ENCODE results near the gene GLIS1.
"Not testable (repeated sequence)": the region's sequence is repeated elsewhere in the genome, so short reads cannot be mapped to it uniquely, and the experiment has no call there.

GLIS1 gene

GRCh38 chr1:53765657-53766056 lies 26.7 kb upstream of the GLIS1 start:
- no peak overlapping the region for H3K27ac ChIP-seq (ENCODE audit: insufficient read depth, low read length, poor library complexity, severe bottlenecking)
- no peaks in the 10 kb centered on the region for H3K4me1 ChIP-seq (ENCODE audit: control insufficient read depth, insufficient read depth, low read length, poor library complexity, severe bottlenecking)
- no peak overlapping the region for H3K4me3 ChIP-seq (ENCODE audit: insufficient read depth, low read depth, low read length, poor library complexity, severe bottlenecking)
- no peaks in the 10 kb centered on the region for H3K27me3 ChIP-seq (replicated peaks; ENCODE audit: control insufficient read depth, insufficient read depth, low read length, poor library complexity, severe bottlenecking)
- no peak for DNase-seq
- peaks cover 4% of the 10 kb centered on the region for H3K36me3 ChIP-seq (ENCODE audit: control insufficient read depth, insufficient read depth, low read length)
- no peaks in the 10 kb centered on the region for H3K9me3 ChIP-seq (ENCODE audit: control insufficient read depth, low read length)

- H3K27ac ChIP-seq (ENCODE audit: insufficient read depth, low read length, poor library complexity, severe bottlenecking), result no peak overlapping the region
- H3K9me3 ChIP-seq (ENCODE audit: control insufficient read depth, low read length), result no peaks in the 10 kb centered on the region
- no peak for DNase-seq
- no peaks in the 10 kb centered on the region for H3K4me1 ChIP-seq (ENCODE audit: control insufficient read depth, insufficient read depth, low read length, poor library complexity, severe bottlenecking)
- H3K4me3 ChIP-seq (ENCODE audit: insufficient read depth, low read depth, low read length, poor library complexity, severe bottlenecking), result no peak overlapping the region
- peaks cover 4% of the 10 kb centered on the region for H3K36me3 ChIP-seq (ENCODE audit: control insufficient read depth, insufficient read depth, low read length)
- no peaks in the 10 kb centered on the region for H3K27me3 ChIP-seq (replicated peaks; ENCODE audit: control insufficient read depth, insufficient read depth, low read length, poor library complexity, severe bottlenecking)
Observed at GRCh38 chr1:53763911-53764310, 24.9 kb upstream of the GLIS1 start.

- Histone ChIP-seq H3K4me3 (ENCODE audit: insufficient read depth, low read depth, low read length, poor library complexity, severe bottlenecking) (no peak overlapping the region), H3K4me1 (ENCODE audit: control insufficient read depth, insufficient read depth, low read length, poor library complexity, severe bottlenecking) (no peaks in the 10 kb centered on the region), H3K27ac (ENCODE audit: insufficient read depth, low read length, poor library complexity, severe bottlenecking) (no peak overlapping the region), H3K9me3 (ENCODE audit: control insufficient read depth, low read length) (no peaks in the 10 kb centered on the region), H3K27me3 (replicated peaks; ENCODE audit: control insufficient read depth, insufficient read depth, low read length, poor library complexity, severe bottlenecking) (no peaks in the 10 kb centered on the region), H3K36me3 (ENCODE audit: control insufficient read depth, insufficient read depth, low read length) (peaks cover 4% of the 10 kb centered on the region)
- no peak for DNase-seq
Observed at GRCh38 chr1:53763461-53763860, 24.5 kb upstream of the GLIS1 start.

GRCh38 chr1:53760497-53760896 lies 21.5 kb upstream of the GLIS1 start:
- not testable (repeated sequence) for DNase-seq; H3K4me1 ChIP-seq (ENCODE audit: control insufficient read depth, insufficient read depth, low read length, poor library complexity, severe bottlenecking); H3K9me3 ChIP-seq (ENCODE audit: control insufficient read depth, low read length); H3K27ac ChIP-seq (ENCODE audit: insufficient read depth, low read length, poor library complexity, severe bottlenecking); H3K36me3 ChIP-seq (ENCODE audit: control insufficient read depth, insufficient read depth, low read length); H3K27me3 ChIP-seq (replicated peaks; ENCODE audit: control insufficient read depth, insufficient read depth, low read length, poor library complexity, severe bottlenecking); H3K4me3 ChIP-seq (ENCODE audit: insufficient read depth, low read depth, low read length, poor library complexity, severe bottlenecking)

GRCh38 chr1:53755874-53756273 lies 16.9 kb upstream of the GLIS1 start:
- H3K27ac ChIP-seq (ENCODE audit: insufficient read depth, low read length, poor library complexity, severe bottlenecking), result no peak overlapping the region
- H3K36me3 ChIP-seq (ENCODE audit: control insufficient read depth, insufficient read depth, low read length), result no peaks in the 10 kb centered on the region
- no peaks in the 10 kb centered on the region for H3K9me3 ChIP-seq (ENCODE audit: control insufficient read depth, low read length)
- H3K4me1 ChIP-seq (ENCODE audit: control insufficient read depth, insufficient read depth, low read length, poor library complexity, severe bottlenecking), result no peaks in the 10 kb centered on the region
- no peaks in the 10 kb centered on the region for H3K27me3 ChIP-seq (replicated peaks; ENCODE audit: control insufficient read depth, insufficient read depth, low read length, poor library complexity, severe bottlenecking)
- no peak overlapping the region for H3K4me3 ChIP-seq (ENCODE audit: insufficient read depth, low read depth, low read length, poor library complexity, severe bottlenecking)
- no peak for DNase-seq

- H3K27ac ChIP-seq (ENCODE audit: insufficient read depth, low read length, poor library complexity, severe bottlenecking), result no peak overlapping the region
- no peak for DNase-seq
- no peaks in the 10 kb centered on the region for H3K9me3 ChIP-seq (ENCODE audit: control insufficient read depth, low read length)
- H3K4me1 ChIP-seq (ENCODE audit: control insufficient read depth, insufficient read depth, low read length, poor library complexity, severe bottlenecking), result no peaks in the 10 kb centered on the region
- no peaks in the 10 kb centered on the region for H3K36me3 ChIP-seq (ENCODE audit: control insufficient read depth, insufficient read depth, low read length)
- no peaks in the 10 kb centered on the region for H3K27me3 ChIP-seq (replicated peaks; ENCODE audit: control insufficient read depth, insufficient read depth, low read length, poor library complexity, severe bottlenecking)
- H3K4me3 ChIP-seq (ENCODE audit: insufficient read depth, low read depth, low read length, poor library complexity, severe bottlenecking), result no peak overlapping the region
Observed at GRCh38 chr1:53754484-53755312, 15.7 kb upstream of the GLIS1 start.

GRCh38 chr1:53752281-53752680 lies 13.3 kb upstream of the GLIS1 start:
- no peaks in the 10 kb centered on the region for H3K4me1 ChIP-seq (ENCODE audit: control insufficient read depth, insufficient read depth, low read length, poor library complexity, severe bottlenecking)
- H3K27ac ChIP-seq (ENCODE audit: insufficient read depth, low read length, poor library complexity, severe bottlenecking), result no peak overlapping the region
- DNase-seq, result no peak
- no peak overlapping the region for H3K4me3 ChIP-seq (ENCODE audit: insufficient read depth, low read depth, low read length, poor library complexity, severe bottlenecking)
- H3K9me3 ChIP-seq (ENCODE audit: control insufficient read depth, low read length), result no peaks in the 10 kb centered on the region
- H3K36me3 ChIP-seq (ENCODE audit: control insufficient read depth, insufficient read depth, low read length), result no peaks in the 10 kb centered on the region
- H3K27me3 ChIP-seq (replicated peaks; ENCODE audit: control insufficient read depth, insufficient read depth, low read length, poor library complexity, severe bottlenecking), result no peaks in the 10 kb centered on the region

GRCh38 chr1:53747841-53748240 lies 8.9 kb upstream of the GLIS1 start:
- no peaks in the 10 kb centered on the region for H3K27me3 ChIP-seq (replicated peaks; ENCODE audit: control insufficient read depth, insufficient read depth, low read length, poor library complexity, severe bottlenecking)

GRCh38 chr1:53740621-53741105 lies 1.7 kb upstream of the GLIS1 start:
- H3K27me3 ChIP-seq (replicated peaks; ENCODE audit: control insufficient read depth, insufficient read depth, low read length, poor library complexity, severe bottlenecking), result peaks cover 15% of the 10 kb centered on the region

More at GRCh38 chr1:53747841-53748240, 8.9 kb upstream of the GLIS1 start:
- Histone ChIP-seq H3K9me3 (ENCODE audit: control insufficient read depth, low read length) (no peaks in the 10 kb centered on the region), H3K36me3 (ENCODE audit: control insufficient read depth, insufficient read depth, low read length) (no peaks in the 10 kb centered on the region), H3K4me1 (ENCODE audit: control insufficient read depth, insufficient read depth, low read length, poor library complexity, severe bottlenecking) (no peaks in the 10 kb centered on the region), H3K4me3 (ENCODE audit: insufficient read depth, low read depth, low read length, poor library complexity, severe bottlenecking) (no peak overlapping the region), H3K27ac (ENCODE audit: insufficient read depth, low read length, poor library complexity, severe bottlenecking) (no peak overlapping the region)
- DNase-seq, result no peak

GRCh38 chr1:53738205-53739108 lies 507 bp downstream of the GLIS1 start:
- no peak for DNase-seq
- Histone ChIP-seq H3K4me1 (ENCODE audit: control insufficient read depth, insufficient read depth, low read length, poor library complexity, severe bottlenecking) (peaks cover 4% of the 10 kb centered on the region), H3K9me3 (ENCODE audit: control insufficient read depth, low read length) (no peaks in the 10 kb centered on the region), H3K4me3 (ENCODE audit: insufficient read depth, low read depth, low read length, poor library complexity, severe bottlenecking) (peak overlapping the region; percentile 31), H3K27ac (ENCODE audit: insufficient read depth, low read length, poor library complexity, severe bottlenecking) (no peak overlapping the region), H3K27me3 (replicated peaks; ENCODE audit: control insufficient read depth, insufficient read depth, low read length, poor library complexity, severe bottlenecking) (peaks cover 15% of the 10 kb centered on the region), H3K36me3 (ENCODE audit: control insufficient read depth, insufficient read depth, low read length) (no peaks in the 10 kb centered on the region)

More at GRCh38 chr1:53740621-53741105, 1.7 kb upstream of the GLIS1 start:
- Histone ChIP-seq H3K9me3 (ENCODE audit: control insufficient read depth, low read length) (no peaks in the 10 kb centered on the region), H3K4me1 (ENCODE audit: control insufficient read depth, insufficient read depth, low read length, poor library complexity, severe bottlenecking) (peaks cover 4% of the 10 kb centered on the region), H3K36me3 (ENCODE audit: control insufficient read depth, insufficient read depth, low read length) (no peaks in the 10 kb centered on the region), H3K4me3 (ENCODE audit: insufficient read depth, low read depth, low read length, poor library complexity, severe bottlenecking) (no peak overlapping the region), H3K27ac (ENCODE audit: insufficient read depth, low read length, poor library complexity, severe bottlenecking) (no peak overlapping the region)
- DNase-seq, result no peak

All from effector memory CD4-positive, alpha-beta T cell (primary cell).